HCT116 (cell line): ENCODE results near the gene MBLAC1. TPM values are rescaled to one million over a fixed set of nuclear protein-coding genes. Genes with fewer than 3 reads are reported as not detected.

Source experiments
- ATAC-seq: fragments of 200-7000 bp; cut with Tn5 transposase; 2 replicates; pipeline ENCODE4 v1.9.1; 2020; ENCODE audit warnings: mild to moderate bottlenecking, moderate library complexity
- BruUV-seq: library from RNA; stranded (reverse); fragments of 400-500 nt; replicated peaks from 2 replicates; lab custom pipeline; 2021; lab: Mats Ljungman, UMichigan
- CTCF ChIA-PET: fragments of 300-600 bp; sonication (Branson Sonifier 250); formaldehyde crosslinking; loops from one replicate; lab custom pipeline; 2021; ENCODE audit warnings: antibody characterized with exemption; lab: Charles Lee
- POLR2A ChIA-PET: fragments of 300-600, 350-600 bp; sonication (Branson Sonifier 250); formaldehyde crosslinking; loops from one replicate; lab custom pipeline; 2021; ENCODE audit warnings: antibody characterized with exemption; lab: Charles Lee
- RAD21 ChIA-PET, 2 experiments: fragments of 300-600 bp; sonication (Branson Sonifier 250); formaldehyde crosslinking; loops; one replicate each; lab custom pipeline; 2023; ENCODE audit warnings: low total read pairs in 2 of 2; ENCODE audit not compliant: uncharacterized antibody in 2 of 2, unreplicated experiment in 2 of 2, low non-redundant PET in 1 of 2; lab: Charles Lee
- DNase-seq: peaks from one replicate; pipeline ENCODE4 v3.0.0-alpha.2; 2010; ENCODE audit warnings: low read depth, low spot score
- H2AFZ ChIP-seq: fragments of 200-600 bp; shearing (Covaris generic), sonication (generic); 2 replicates; pipeline ENCODE4 v1.6.1; 2017; ENCODE audit warnings: low read depth, mixed run types, mixed read lengths, antibody characterized with exemption, low read length; ENCODE audit not compliant: poor library complexity, severe bottlenecking
- H3K27ac ChIP-seq: 2 replicates; pipeline ENCODE4 v1.5.1; 2012; ENCODE audit warnings: low read depth, low read length
- H3K27me3 ChIP-seq: fragments of 200-600 bp; sonication (generic); 2 replicates; pipeline ENCODE4 v1.6.1; 2016; ENCODE audit warnings: mixed run types, low read length, mixed read lengths; ENCODE audit not compliant: insufficient read depth
- H3K36me3 ChIP-seq, 2 experiments: fragments of 200-500 bp in 1 of 2; fragments of 200-600 bp in 1 of 2; sonication (Bioruptor generic) in 1 of 2; sonication (generic) in 1 of 2; 2 replicates each; pipeline versions ENCODE4 v1.5.1 to v1.6.1; 2014 to 2016; ENCODE audit warnings: low read length in 2 of 2, inconsistent platforms in 1 of 2, mixed read lengths in 1 of 2, mixed run types in 1 of 2; ENCODE audit not compliant: insufficient read depth in 2 of 2, control insufficient read depth in 1 of 2
- H3K4me1 ChIP-seq, 2 experiments: fragments of 200-600 bp in 1 of 2; sonication (generic) in 1 of 2; 2 replicates each; pipeline versions ENCODE4 v1.5.1 to v1.6.1; 2012 to 2017; ENCODE audit warnings: low read length in 2 of 2, inconsistent platforms in 1 of 2, mild to moderate bottlenecking in 1 of 2, mixed read lengths in 1 of 2, mixed run types in 1 of 2, moderate library complexity in 1 of 2; ENCODE audit not compliant: insufficient read depth in 2 of 2, control insufficient read depth in 1 of 2
- H3K4me2 ChIP-seq: fragments of 200-600 bp; sonication (generic); 2 replicates; pipeline ENCODE4 v1.6.1; 2017; ENCODE audit warnings: mixed run types, low read length, mixed read lengths
- H3K4me3 ChIP-seq, 2 experiments: fragments of 200-600 bp in 1 of 2; sonication (generic) in 1 of 2; replicated peaks in 1 of 2; 2 replicates each; pipeline ENCODE4 v1.5.1; 2011 to 2016; ENCODE audit warnings: low read length in 2 of 2, control low read depth in 1 of 2, low read depth in 1 of 2, mild to moderate bottlenecking in 1 of 2, mixed read lengths in 1 of 2, mixed run types in 1 of 2
- H3K79me2 ChIP-seq: fragments of 200-600 bp; sonication (generic); 2 replicates; pipeline ENCODE4 v1.6.1; 2017; ENCODE audit warnings: mild to moderate bottlenecking, mixed run types, low read length, moderate library complexity, mixed read lengths; ENCODE audit not compliant: insufficient read depth
- H3K9ac ChIP-seq: fragments of 200-600 bp; sonication (generic); 2 replicates; pipeline ENCODE4 v1.6.1; 2016; ENCODE audit warnings: low read length, mixed read lengths
- H3K9me2 ChIP-seq: fragments of 200-600 bp; sonication (generic), shearing (Covaris generic); 2 replicates; pipeline ENCODE4 v1.6.1; 2017; ENCODE audit warnings: mixed run types, mild to moderate bottlenecking, moderate library complexity; ENCODE audit not compliant: insufficient read depth
- H3K9me3 ChIP-seq, 2 experiments: fragments of 200-500 bp in 1 of 2; fragments of 200-600 bp in 1 of 2; sonication (Bioruptor generic) in 1 of 2; sonication (generic) in 1 of 2; 2 replicates each; pipeline ENCODE4 v1.6.1; 2014 to 2017; ENCODE audit warnings: low read length in 2 of 2, mixed read lengths in 2 of 2, inconsistent platforms in 1 of 2, low read depth in 1 of 2, mild to moderate bottlenecking in 1 of 2, mixed run types in 1 of 2, moderate library complexity in 1 of 2; ENCODE audit not compliant: control insufficient read depth in 1 of 2, insufficient read depth in 1 of 2
- H4K20me1 ChIP-seq: fragments of 200-600 bp; sonication (generic), shearing (Covaris generic); 2 replicates; pipeline ENCODE4 v1.6.1; 2017; ENCODE audit warnings: mixed run types, mild to moderate bottlenecking, moderate library complexity; ENCODE audit not compliant: insufficient read depth
- CBX3 ChIP-seq: IDR thresholded peaks from 2 replicates; pipeline ENCODE4 v1.6.1; 2012; ENCODE audit warnings: low read depth
- EZH2 ChIP-seq: fragments of 200-600 bp; sonication (generic); IDR thresholded peaks from 2 replicates; pipeline ENCODE4 v1.6.1; 2017; ENCODE audit warnings: antibody characterized with exemption, mixed run types
- POLR2A ChIP-seq: IDR thresholded peaks from 2 replicates; pipeline ENCODE4 v1.7.0; 2011; ENCODE audit warnings: borderline replicate concordance; ENCODE audit not compliant: insufficient read depth, insufficient read length; ENCODE audit errors: extremely low read depth
- POLR2AphosphoS5 ChIP-seq: IDR thresholded peaks from 2 replicates; pipeline ENCODE4 v1.6.1; 2011; ENCODE audit warnings: mild to moderate bottlenecking, low read depth, low read length, moderate library complexity
- TCF7L2 ChIP-seq: IDR thresholded peaks from 2 replicates; pipeline ENCODE4 v1.7.0; 2011; ENCODE audit warnings: borderline replicate concordance, inconsistent platforms; ENCODE audit not compliant: insufficient read depth, insufficient read length; ENCODE audit errors: extremely low read depth
- YY1 ChIP-seq: IDR thresholded peaks from 2 replicates; pipeline ENCODE4 v1.6.1; 2011; ENCODE audit warnings: low read length, low read depth, moderate library complexity, mild to moderate bottlenecking; ENCODE audit not compliant: insufficient replicate concordance; ENCODE audit errors: extremely low read depth
- intact Hi-C: fragments of 100-400 bp; cut with micrococcal nuclease; formaldehyde crosslinking; loops from 2 replicates; pipeline ENCODE4 v1.10.0; 2022
- total RNA-seq: library from RNA; stranded (reverse); gene quantifications from one replicate; pipeline ENCODE4 v1.2.1, GENCODE V29; 2021; ENCODE audit not compliant: unreplicated experiment

Gene MBLAC1
- total RNA-seq, 1 experiment from 2014 or later, result 2.0 TPM

GRCh38 chr7:100119072-100119969 lies 7.4 kb upstream of the MBLAC1 start, which contains the start of the genes CNPY4 and TAF6:
Gene CNPY4, plus strand, starts transcription at chr7:100119634. Its CDS starts 111 bp downstream, at chr7:100119745.
Gene TAF6, minus strand, starts transcription at chr7:100119358. Its CDS starts 5,149 bp downstream, at chr7:100114209.
- no peaks in the 10 kb centered on the region for H3K9me3 ChIP-seq
- peak within 1 kb of the TSS; percentile 87 for H3K9ac ChIP-seq
- BruUV-seq, result TSS peak; percentile 66
- intact Hi-C loops, result no loop called here
- peak; percentile 83 for ATAC-seq
- peak within 1 kb of the TSS; percentile 90 to 99 for H3K4me3 ChIP-seq
- TF ChIP-seq POLR2A (peak; percentile 57), POLR2AphosphoS5 (peak; percentile 88), CBX3 (no peak), TCF7L2 (peak; percentile 70), EZH2 (no peak), YY1 (peak; percentile 99)
- TF ChIP-seq, all 23 proteins: peak for 4
- peaks cover 11% of the 10 kb centered on the region for H3K79me2 ChIP-seq
- H3K27me3 ChIP-seq, result no peaks in the 10 kb centered on the region
- ChIA-PET CTCF (no interaction called here), POLR2A (no interaction called here), RAD21 (no interaction called here)
- no peaks in the 10 kb centered on the region for H3K9me2 ChIP-seq
- H3K27ac ChIP-seq, result peak within 1 kb of the TSS; percentile 50
- no peaks in the 10 kb centered on the region for H3K36me3 ChIP-seq
- H2AFZ ChIP-seq, result peak within 1 kb of the TSS; percentile 59
- DNase-seq, result peak; percentile 94
- peak within 1 kb of the TSS; percentile 91 for H3K4me2 ChIP-seq
- no peaks in the 10 kb centered on the region for H4K20me1 ChIP-seq
- H3K4me1 ChIP-seq, result peaks cover 8 to 20% of the 10 kb centered on the region in 2 experiments
